WTC11 (cell line): ENCODE data around the gene TFAP2B. TPM values are rescaled to one million over a fixed set of nuclear protein-coding genes. Genes with fewer than 3 reads are reported as not detected.

ENCODE experiments used
- ATAC-seq: fragments of 200-7000 bp; cut with Tn5 transposase; 2 replicates; pipeline ENCODE4 v1.10.0; 2021; ENCODE audit warnings: mild to moderate bottlenecking, moderate library complexity
- CTCF ChIA-PET: fragments of 300-600 bp; sonication (Branson Sonifier 250); formaldehyde crosslinking; loops from one replicate; lab custom pipeline; 2021; ENCODE audit warnings: antibody characterized with exemption; lab: Charles Lee
- POLR2A ChIA-PET: fragments of 350-600 bp; sonication (Branson Sonifier 250); formaldehyde crosslinking; loops from one replicate; lab custom pipeline; 2021; ENCODE audit warnings: antibody characterized with exemption; lab: Charles Lee
- DNase-seq: peaks from one replicate; pipeline ENCODE4 v3.0.0; 2021; ENCODE audit warnings: low spot score
- H3K27ac Mint-ChIP-seq: 2 replicates; pipeline ENCODE4 v1.8.0; 2021; ENCODE audit warnings: mixed read lengths
- H3K27me3 Mint-ChIP-seq: 2 replicates; pipeline ENCODE4 v1.8.0; 2021; ENCODE audit warnings: low read depth, mild to moderate bottlenecking, moderate library complexity, mixed read lengths
- H3K36me3 Mint-ChIP-seq: 2 replicates; pipeline ENCODE4 v1.8.0; 2021; ENCODE audit warnings: mixed read lengths
- H3K4me1 Mint-ChIP-seq: 2 replicates; pipeline ENCODE4 v1.8.0; 2022; ENCODE audit warnings: mixed read lengths
- H3K4me3 Mint-ChIP-seq: 2 replicates; pipeline ENCODE4 v1.8.0; 2021; ENCODE audit warnings: mild to moderate bottlenecking, moderate library complexity, mixed read lengths
- H3K9me3 Mint-ChIP-seq: 2 replicates; pipeline ENCODE4 v1.8.0; 2021; ENCODE audit warnings: mixed read lengths
- ATF1 ChIP-seq: sonication (generic); formaldehyde crosslinking; IDR thresholded peaks from 2 replicates; pipeline ENCODE4 v1.8.1; 2023; ENCODE audit warnings: mild to moderate bottlenecking, moderate library complexity, missing genetic modification reagents
- CREB1 ChIP-seq: sonication (generic); formaldehyde crosslinking; IDR thresholded peaks from 2 replicates; pipeline ENCODE4 v1.8.0; 2023; ENCODE audit warnings: mild to moderate bottlenecking, missing genetic modification reagents
- CREM ChIP-seq: sonication (generic); formaldehyde crosslinking; IDR thresholded peaks from 2 replicates; pipeline ENCODE4 v1.8.1; 2022; ENCODE audit warnings: mild to moderate bottlenecking, missing genetic modification reagents, moderate library complexity
- E2F1 ChIP-seq: sonication (generic); formaldehyde crosslinking; IDR thresholded peaks from 2 replicates; pipeline ENCODE4 v1.8.0; 2022; ENCODE audit warnings: mild to moderate bottlenecking, missing genetic modification reagents
- ESRRA ChIP-seq: sonication (generic); formaldehyde crosslinking; IDR thresholded peaks from 2 replicates; pipeline ENCODE4 v1.8.1; 2022; ENCODE audit warnings: mild to moderate bottlenecking, missing genetic modification reagents, borderline replicate concordance
- FOXK1 ChIP-seq: sonication (generic); formaldehyde crosslinking; IDR thresholded peaks from 2 replicates; pipeline ENCODE4 v1.8.0; 2022; ENCODE audit warnings: mild to moderate bottlenecking, moderate library complexity, missing genetic modification reagents
- FOXP1 ChIP-seq: sonication (generic); formaldehyde crosslinking; IDR thresholded peaks from 2 replicates; pipeline ENCODE4 v1.8.0; 2022; ENCODE audit warnings: missing genetic modification reagents, mild to moderate bottlenecking, moderate library complexity, borderline replicate concordance
- HMGA2 ChIP-seq: fragments of 250-450 bp; sonication (Bioruptor Pico); IDR thresholded peaks from 2 replicates; pipeline ENCODE4 v1.4.0; 2021; ENCODE audit warnings: mild to moderate bottlenecking, moderate library complexity
- NFYB ChIP-seq: sonication (generic); formaldehyde crosslinking; conservative IDR thresholded peaks from 2 replicates; pipeline ENCODE4 v1.8.0; 2022; ENCODE audit warnings: low read depth, missing genetic modification reagents
- RORB ChIP-seq: fragments of 250-450 bp; sonication (Bioruptor Pico); IDR thresholded peaks from 2 replicates; pipeline ENCODE4 v1.9.0; 2021; ENCODE audit warnings: mild to moderate bottlenecking
- TCF7 ChIP-seq: sonication (generic); formaldehyde crosslinking; IDR thresholded peaks from 2 replicates; pipeline ENCODE4 v1.8.0; 2022; ENCODE audit warnings: mild to moderate bottlenecking, low read depth, missing genetic modification reagents, moderate library complexity
- TEAD1 ChIP-seq: sonication (generic); formaldehyde crosslinking; IDR thresholded peaks from 2 replicates; pipeline ENCODE4 v1.8.0; 2022; ENCODE audit warnings: mild to moderate bottlenecking, missing genetic modification reagents
- ZBTB21 ChIP-seq: sonication (generic); formaldehyde crosslinking; IDR thresholded peaks from 2 replicates; pipeline ENCODE4 v1.8.1; 2023; ENCODE audit warnings: mild to moderate bottlenecking, missing genetic modification reagents, borderline replicate concordance
- ZMAT4 ChIP-seq: fragments of 250-450 bp; sonication (Bioruptor Pico); IDR thresholded peaks from 2 replicates; pipeline ENCODE4 v1.9.0; 2021; ENCODE audit warnings: mild to moderate bottlenecking
- ZNF232 ChIP-seq: sonication (generic); formaldehyde crosslinking; IDR thresholded peaks from 2 replicates; pipeline ENCODE4 v1.8.0; 2022; ENCODE audit warnings: mild to moderate bottlenecking, missing genetic modification reagents
- ZNF317 ChIP-seq: sonication (generic); formaldehyde crosslinking; IDR thresholded peaks from 2 replicates; pipeline ENCODE4 v1.8.1; 2023; ENCODE audit warnings: low read depth, mild to moderate bottlenecking, moderate library complexity, missing genetic modification reagents, borderline replicate concordance
- ZNF396 ChIP-seq: fragments of 250-450 bp; sonication (Bioruptor Pico); IDR thresholded peaks from 2 replicates; pipeline ENCODE4 v1.8.0; 2021; ENCODE audit warnings: mild to moderate bottlenecking, moderate library complexity, borderline replicate concordance
- total RNA-seq: library from RNA; stranded (reverse); gene quantifications from 3 replicates; pipeline ENCODE4 v1.2.3, GENCODE V29; 2021
- TF ChIP-seq, protein P1 (sequence below): fragments of 250-450 bp; sonication (Bioruptor Pico); conservative IDR thresholded peaks from 2 replicates; pipeline ENCODE4 v1.9.0; 2021; ENCODE audit warnings: mild to moderate bottlenecking
- TF ChIP-seq, protein P2 (sequence below): sonication (generic); formaldehyde crosslinking; conservative IDR thresholded peaks from 2 replicates; pipeline ENCODE4 v1.8.1; 2023; ENCODE audit warnings: mild to moderate bottlenecking, low read depth, missing genetic modification reagents, moderate library complexity
- TF ChIP-seq, protein P3 (sequence below): sonication (generic); formaldehyde crosslinking; IDR thresholded peaks from 2 replicates; pipeline ENCODE4 v1.8.1; 2022; ENCODE audit warnings: missing genetic modification reagents, borderline replicate concordance
- TF ChIP-seq, protein P4 (sequence below): sonication (generic); formaldehyde crosslinking; IDR thresholded peaks from 2 replicates; pipeline ENCODE4 v1.8.0; 2022; ENCODE audit warnings: mild to moderate bottlenecking, missing genetic modification reagents
- TF ChIP-seq, protein P5 (sequence below): sonication (generic); formaldehyde crosslinking; IDR thresholded peaks from 2 replicates; pipeline ENCODE4 v1.8.1; 2023; ENCODE audit warnings: mild to moderate bottlenecking, moderate library complexity, missing genetic modification reagents

Gene TFAP2B
- total RNA-seq, 1 experiment from 2014 or later: not detected

- TF ChIP-seq, protein P1, sequence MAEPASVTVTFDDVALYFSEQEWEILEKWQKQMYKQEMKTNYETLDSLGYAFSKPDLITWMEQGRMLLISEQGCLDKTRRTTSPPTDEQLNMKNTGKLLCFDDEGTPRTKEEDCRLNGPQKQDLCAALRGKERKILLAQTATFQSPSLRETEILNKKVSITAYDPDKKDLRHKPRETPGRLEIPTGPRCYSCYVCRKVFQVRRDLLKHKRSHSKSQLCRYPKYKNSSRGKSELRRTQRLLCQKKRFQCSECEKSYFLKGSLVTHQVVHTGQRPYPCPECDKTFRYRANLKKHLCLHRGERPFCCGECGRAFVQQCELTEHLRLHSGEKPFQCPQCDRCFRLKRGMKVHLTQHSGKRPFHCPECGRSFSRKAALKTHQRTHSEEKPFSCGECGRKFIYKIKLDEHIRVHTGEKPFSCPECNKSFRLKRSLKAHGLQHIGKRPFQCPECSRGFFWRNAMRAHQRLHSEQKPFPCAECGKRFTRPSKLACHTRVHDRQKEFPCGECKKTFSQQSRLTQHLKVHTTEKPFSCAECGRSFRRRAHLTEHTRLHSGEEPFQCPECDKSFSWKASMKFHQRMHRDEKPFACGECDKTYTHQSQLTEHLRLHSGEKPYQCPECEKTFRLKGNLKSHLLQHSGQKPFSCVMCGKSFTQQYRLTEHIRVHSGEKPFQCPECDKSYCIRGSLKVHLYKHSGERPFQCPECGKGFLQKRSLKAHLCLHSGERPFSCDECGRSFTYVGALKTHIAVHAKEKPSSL (CRISPR knock-in tag): no peak
- TF ChIP-seq ZNF396 (no peak), RORB (CRISPR knock-in tag) (no peak), FOXP1 (CRISPR knock-in tag) (no peak), ZNF232 (CRISPR knock-in tag) (no peak), E2F1 (CRISPR knock-in tag) (no peak), ESRRA (no peak)
- TF ChIP-seq, protein P2, sequence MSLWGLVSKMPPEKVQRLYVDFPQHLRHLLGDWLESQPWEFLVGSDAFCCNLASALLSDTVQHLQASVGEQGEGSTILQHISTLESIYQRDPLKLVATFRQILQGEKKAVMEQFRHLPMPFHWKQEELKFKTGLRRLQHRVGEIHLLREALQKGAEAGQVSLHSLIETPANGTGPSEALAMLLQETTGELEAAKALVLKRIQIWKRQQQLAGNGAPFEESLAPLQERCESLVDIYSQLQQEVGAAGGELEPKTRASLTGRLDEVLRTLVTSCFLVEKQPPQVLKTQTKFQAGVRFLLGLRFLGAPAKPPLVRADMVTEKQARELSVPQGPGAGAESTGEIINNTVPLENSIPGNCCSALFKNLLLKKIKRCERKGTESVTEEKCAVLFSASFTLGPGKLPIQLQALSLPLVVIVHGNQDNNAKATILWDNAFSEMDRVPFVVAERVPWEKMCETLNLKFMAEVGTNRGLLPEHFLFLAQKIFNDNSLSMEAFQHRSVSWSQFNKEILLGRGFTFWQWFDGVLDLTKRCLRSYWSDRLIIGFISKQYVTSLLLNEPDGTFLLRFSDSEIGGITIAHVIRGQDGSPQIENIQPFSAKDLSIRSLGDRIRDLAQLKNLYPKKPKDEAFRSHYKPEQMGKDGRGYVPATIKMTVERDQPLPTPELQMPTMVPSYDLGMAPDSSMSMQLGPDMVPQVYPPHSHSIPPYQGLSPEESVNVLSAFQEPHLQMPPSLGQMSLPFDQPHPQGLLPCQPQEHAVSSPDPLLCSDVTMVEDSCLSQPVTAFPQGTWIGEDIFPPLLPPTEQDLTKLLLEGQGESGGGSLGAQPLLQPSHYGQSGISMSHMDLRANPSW (CRISPR knock-in tag): no peak
Observed at GRCh38 chr6:50889497-50889896, 70.8 kb downstream of the TFAP2B start (continued).

GRCh38 chr6:50889935-50890334, 71.3 kb downstream of the TFAP2B start:
- Mint-ChIP-seq H3K27me3 (no peaks in the 10 kb centered on the region), H3K4me1 (peaks cover 22% of the 10 kb centered on the region), H3K27ac (no peak overlapping the region), H3K9me3 (peaks cover 2% of the 10 kb centered on the region), H3K4me3 (no peak overlapping the region), H3K36me3 (no peaks in the 10 kb centered on the region)
- DNase-seq: no peak
- TF ChIP-seq, protein P3, sequence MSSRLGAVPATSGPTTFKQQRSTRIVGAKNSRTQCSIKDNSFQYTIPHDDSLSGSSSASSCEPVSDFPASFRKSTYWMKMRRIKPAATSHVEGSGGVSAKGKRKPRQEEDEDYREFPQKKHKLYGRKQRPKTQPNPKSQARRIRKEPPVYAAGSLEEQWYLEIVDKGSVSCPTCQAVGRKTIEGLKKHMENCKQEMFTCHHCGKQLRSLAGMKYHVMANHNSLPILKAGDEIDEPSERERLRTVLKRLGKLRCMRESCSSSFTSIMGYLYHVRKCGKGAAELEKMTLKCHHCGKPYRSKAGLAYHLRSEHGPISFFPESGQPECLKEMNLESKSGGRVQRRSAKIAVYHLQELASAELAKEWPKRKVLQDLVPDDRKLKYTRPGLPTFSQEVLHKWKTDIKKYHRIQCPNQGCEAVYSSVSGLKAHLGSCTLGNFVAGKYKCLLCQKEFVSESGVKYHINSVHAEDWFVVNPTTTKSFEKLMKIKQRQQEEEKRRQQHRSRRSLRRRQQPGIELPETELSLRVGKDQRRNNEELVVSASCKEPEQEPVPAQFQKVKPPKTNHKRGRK (CRISPR knock-in tag): no peak
- TF ChIP-seq NFYB (CRISPR knock-in tag) (no peak), CREM (CRISPR knock-in tag) (no peak), TCF7 (no peak), ATF1 (CRISPR knock-in tag) (no peak), CREB1 (no peak), ZBTB21 (CRISPR knock-in tag) (no peak), FOXK1 (no peak), ZMAT4 (no peak), HMGA2 (no peak), ZNF317 (CRISPR knock-in tag) (no peak), TEAD1 (no peak)
- TF ChIP-seq, protein P4, sequence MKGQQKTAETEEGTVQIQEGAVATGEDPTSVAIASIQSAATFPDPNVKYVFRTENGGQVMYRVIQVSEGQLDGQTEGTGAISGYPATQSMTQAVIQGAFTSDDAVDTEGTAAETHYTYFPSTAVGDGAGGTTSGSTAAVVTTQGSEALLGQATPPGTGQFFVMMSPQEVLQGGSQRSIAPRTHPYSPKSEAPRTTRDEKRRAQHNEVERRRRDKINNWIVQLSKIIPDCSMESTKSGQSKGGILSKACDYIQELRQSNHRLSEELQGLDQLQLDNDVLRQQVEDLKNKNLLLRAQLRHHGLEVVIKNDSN (CRISPR knock-in tag): no peak
- TF ChIP-seq, protein P5, sequence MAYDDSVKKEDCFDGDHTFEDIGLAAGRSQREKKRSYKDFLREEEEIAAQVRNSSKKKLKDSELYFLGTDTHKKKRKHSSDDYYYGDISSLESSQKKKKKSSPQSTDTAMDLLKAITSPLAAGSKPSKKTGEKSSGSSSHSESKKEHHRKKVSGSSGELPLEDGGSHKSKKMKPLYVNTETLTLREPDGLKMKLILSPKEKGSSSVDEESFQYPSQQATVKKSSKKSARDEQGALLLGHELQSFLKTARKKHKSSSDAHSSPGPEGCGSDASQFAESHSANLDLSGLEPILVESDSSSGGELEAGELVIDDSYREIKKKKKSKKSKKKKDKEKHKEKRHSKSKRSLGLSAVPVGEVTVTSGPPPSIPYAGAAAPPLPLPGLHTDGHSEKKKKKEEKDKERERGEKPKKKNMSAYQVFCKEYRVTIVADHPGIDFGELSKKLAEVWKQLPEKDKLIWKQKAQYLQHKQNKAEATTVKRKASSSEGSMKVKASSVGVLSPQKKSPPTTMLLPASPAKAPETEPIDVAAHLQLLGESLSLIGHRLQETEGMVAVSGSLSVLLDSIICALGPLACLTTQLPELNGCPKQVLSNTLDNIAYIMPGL (CRISPR knock-in tag): no peak
- POLR2A ChIA-PET: interaction anchor here (0.6 kb wide), 1 partner anchor 558 kb away, joined by 3 read pairs; no protein-coding TSS in a partner anchor
- peak; percentile 57 for ATAC-seq
- CTCF ChIA-PET: no interaction called here
